NCI-H1105 treated with DMSO at 0.1 percent for 48 hours (cell line): ENCODE data around the gene SFXN3.

Experiments used
- DNase-seq: peaks from one replicate; lab custom pipeline; 2025; lab: John Stamatoyannopoulos, UW

Gene SFXN3

DNA sequence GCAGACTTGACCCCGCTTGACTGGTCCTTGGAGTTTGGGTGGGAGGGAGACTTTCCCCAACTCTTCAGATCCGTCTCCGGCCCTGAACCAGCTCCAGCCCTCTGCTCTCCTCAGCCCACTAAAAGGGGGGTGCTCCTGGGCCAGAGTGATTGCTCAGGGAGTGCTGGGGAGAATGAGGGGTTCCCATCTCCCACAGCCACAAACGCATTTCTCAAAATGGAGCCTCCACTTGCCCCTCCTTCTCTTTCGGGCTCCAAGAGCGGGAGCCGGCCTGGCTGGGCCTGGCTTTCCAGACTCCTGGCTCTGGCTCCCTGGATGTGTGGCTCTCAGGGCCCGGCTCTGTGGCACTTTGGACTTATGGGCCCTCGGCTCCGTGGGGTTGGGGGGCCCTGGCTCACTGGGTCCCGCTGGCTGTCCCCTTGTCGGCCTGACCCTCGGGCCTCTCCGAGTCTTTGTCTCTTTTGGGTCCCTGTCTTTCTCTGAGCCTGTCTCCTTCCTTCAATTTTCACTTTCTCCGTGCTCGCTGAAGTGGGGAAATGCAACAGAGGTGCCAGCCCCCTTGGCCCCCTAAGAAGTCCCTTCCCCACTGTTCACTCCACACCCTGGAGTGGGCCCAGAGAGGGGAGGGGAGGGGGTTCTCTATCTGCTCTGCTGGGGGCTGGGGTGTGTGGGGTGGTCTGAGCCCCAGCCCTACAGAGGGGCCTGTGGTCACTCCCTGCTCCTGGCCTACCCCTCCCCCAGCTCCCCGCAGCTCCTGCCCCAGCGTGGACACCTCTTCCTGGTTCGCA is 30.7 kb upstream of the SFXN3 start:
- peak; percentile 3 for DNase-seq

DNA sequence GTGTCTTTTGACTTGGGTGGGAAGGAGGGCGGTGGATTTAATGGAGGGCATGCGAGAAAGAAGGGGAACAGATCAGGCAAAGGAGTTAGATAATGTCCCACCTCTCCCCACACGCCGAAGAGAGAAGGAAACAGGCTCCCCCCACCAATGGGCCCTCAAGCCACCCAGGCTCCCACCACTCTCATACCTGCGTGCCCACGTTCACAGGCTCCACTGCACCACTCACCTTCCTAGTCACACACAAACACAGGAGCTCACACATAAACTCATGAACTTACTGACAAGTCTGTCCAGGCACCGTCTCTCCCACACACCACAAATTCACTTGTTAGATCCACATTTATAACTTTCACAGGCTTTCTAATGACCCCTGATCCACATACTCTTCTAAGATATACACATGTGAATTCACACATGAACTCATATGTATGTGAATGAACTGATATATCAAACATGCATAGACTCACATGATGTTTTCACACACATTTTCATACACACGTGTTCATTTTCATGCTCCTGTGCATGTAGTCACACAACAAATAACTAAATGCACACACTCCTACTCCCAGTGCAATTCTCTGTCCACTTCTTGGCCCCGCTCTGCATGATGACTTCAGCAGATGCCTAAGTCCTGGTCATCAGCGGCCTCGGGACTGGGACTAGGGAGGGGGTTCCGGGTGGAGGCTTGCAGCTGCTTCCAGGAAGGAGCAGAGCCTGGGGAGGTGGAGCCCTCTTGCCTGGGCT is 29.9 kb upstream of the SFXN3 start:
- DNase-seq: no peak

DNA sequence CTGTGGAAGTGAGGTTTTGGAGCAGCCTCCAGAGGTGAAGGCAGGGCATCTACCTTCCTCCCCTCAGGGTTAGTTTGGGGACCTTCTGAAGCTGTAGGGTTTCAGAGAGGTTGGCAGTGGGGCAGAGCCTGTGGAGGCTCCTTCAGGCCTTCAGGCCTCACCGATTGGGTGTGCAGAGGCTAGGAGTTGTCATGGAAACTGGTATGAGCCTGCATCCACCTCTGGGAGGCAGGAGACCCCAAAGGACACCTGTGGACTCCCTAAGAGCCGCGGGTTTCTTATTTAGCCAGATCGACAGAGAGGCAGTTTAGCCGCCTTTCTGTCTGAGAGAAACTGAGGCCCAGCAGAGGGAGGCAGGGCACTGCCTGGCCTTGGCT is 29.4 kb upstream of the SFXN3 start:
- DNase-seq: no peak

DNA sequence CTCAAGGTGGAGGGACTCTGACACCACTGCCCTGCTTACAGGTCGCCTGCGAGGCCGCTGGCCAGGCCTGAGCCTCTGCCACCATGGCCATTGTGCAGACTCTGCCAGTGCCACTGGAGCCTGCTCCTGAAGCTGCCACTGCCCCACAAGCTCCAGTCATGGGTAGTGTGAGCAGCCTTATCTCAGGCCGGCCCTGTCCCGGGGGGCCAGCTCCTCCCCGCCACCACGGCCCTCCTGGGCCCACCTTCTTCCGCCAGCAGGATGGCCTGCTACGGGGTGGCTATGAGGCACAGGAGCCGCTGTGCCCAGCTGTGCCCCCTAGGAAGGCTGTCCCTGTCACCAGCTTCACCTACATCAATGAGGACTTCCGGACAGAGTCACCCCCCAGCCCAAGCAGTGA is 28.6 kb upstream of the SFXN3 start:
- DNase-seq: no peak

DNA sequence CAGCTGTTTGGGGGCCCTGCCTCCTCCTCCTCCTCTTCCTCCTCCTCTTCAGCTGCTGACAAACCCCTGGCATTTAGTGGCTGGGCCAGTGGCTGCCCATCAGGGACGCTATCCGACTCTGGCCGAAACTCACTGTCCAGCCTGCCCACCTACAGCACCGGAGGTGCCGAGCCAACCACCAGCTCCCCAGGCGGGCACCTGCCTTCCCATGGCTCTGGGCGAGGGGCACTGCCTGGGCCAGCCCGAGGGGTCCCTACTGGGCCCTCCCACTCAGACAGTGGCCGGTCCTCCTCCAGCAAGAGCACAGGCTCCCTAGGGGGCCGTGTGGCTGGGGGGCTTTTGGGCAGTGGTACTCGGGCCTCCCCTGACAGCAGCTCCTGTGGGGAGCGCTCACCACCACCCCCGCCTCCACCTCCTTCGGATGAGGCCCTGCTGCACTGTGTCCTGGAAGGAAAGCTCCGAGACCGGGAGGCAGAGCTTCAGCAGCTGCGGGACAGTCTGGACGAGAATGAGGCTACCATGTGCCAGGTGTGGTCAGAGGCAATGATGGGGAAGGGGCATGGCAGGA is 27.3 kb upstream of the SFXN3 start:
- no peak for DNase-seq

DNA sequence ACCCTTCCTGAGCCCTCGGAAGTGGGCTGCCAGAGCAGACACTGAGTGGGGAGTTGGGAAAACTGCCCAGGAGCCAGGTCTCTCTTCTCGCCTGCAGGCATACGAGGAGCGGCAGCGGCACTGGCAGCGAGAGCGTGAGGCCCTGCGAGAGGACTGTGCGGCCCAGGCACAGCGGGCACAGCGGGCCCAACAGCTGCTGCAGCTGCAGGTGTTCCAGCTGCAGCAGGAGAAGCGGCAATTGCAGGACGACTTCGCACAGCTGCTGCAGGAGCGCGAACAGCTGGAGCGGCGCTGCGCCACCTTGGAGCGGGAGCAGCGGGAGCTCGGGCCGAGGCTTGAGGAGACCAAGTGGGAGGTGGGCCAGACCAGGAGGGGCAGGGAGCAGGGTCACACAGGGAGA is 25.7 kb upstream of the SFXN3 start:
- DNase-seq: no peak

DNA sequence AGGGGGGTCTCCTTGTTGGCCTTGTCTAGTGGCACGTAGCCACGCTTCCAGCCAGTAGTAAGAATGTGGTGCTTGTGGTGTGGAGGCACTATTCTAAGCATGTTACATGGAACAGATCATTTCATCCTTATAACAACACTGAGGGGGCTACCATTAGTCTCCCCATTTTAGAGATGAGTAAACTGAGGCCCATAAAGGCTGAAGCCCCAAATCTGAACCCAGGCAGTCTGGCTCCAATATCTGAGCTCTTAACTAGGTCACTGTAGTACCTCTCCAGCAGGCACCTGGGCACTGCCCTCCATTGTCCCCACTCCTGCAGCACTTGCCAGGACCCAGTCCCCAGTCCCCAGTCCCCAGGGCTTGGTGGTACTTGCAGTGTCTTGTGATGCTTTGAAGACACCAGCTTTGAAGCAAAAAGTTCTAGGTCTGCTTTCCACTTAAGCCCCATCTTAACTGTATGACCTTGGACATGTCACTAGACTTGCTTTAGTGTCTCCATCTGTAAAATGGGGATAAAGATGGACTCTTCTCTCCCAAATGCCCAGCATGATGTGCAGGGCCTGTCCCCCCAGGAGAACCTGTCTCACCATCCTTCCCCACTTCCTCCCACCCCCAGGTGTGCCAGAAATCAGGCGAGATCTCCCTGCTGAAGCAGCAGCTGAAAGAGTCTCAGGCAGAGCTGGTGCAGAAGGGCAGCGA is 25.0 kb upstream of the SFXN3 start:
- DNase-seq: no peak

DNA sequence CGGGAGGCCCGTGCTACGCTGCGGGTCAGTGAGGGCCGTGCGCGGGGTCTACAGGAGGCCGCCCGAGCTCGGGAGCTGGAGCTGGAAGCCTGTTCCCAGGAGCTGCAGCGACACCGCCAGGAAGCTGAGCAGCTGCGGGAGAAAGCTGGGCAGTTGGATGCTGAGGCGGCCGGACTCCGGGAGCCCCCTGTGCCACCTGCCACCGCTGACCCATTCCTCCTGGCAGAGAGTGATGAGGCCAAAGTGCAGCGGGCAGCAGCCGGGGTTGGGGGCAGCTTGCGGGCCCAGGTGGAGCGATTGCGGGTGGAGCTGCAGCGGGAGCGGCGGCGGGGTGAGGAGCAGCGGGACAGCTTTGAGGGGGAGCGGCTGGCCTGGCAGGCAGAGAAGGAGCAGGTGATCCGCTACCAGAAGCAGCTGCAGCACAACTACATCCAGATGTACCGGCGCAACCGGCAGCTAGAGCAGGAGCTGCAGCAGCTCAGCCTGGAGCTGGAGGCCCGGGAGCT is 24.4 kb upstream of the SFXN3 start:
- DNase-seq: no peak

DNA sequence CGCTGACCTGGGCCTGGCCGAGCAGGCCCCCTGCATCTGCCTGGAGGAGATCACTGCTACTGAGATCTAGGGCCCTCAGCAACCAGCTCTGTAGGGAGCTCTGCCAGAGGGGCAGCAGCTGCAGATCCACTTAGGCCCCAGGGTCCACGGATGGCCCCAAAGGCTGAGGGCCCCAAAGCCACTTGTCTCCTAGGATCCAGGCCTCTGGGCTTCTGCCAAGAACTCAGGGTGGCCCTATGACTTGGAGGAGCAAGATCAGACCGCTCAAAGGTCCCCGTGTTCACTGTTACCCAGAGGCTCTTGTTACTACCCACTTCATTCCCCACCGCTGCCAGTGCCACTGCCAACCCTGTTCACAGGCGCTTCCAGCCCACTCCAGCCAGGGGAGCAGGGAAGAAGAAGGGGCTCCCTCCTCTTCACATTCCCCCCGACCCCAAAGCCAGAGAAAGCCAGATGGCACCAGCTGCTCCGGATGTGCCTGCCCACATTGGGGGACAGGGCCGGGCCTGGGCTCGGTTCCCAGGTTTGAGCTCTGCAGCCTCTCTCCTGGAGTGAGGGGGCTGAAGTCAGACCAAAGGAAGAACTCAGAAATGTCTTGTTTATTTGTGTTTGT is 23.8 kb upstream of the SFXN3 start:
- DNase-seq: no peak

DNA sequence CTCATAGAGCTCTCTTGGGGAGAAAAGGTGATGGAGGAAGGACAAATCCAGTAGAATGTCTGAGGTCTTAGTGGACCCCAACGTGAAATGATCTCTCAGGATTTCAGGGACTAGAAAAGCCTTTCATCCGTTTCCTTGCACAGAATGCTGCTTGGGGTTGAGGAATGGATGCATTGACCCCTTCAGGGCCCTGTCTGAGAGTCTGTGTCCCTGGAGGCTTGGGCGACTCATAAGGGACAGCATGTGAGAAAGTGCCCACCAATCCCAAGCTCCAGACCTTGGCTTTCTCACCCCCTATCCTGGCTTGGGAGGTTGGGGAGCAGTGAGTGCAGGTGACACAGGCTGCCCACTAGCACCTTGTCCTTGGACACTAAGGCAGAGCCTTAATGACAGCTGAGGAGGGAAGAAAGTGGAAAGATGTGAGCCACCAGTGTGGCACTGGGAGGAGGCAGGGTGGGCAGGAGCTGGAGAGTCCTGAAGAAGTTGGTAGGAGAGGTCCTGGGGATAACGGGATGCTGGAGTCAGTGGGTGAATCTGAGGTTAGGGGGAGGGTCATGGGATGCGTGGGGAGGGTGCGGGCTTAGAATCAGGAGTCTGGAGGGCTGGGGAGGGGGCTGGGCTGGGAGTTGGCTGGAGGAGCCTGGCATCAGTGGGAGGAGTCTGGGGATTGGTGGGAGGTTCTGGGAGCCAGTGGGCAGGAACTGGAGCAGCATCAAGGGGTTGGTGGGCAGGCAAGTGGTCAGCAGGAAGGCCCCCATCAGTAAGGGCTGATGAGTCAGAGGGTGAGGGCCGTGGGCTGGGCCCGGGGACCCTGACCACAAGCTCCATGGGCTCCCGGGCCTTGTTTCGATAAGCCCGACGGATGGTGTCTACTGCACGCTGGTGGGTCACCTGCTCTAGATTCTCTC is 22.9 kb upstream of the SFXN3 start:
- DNase-seq: no peak

DNA sequence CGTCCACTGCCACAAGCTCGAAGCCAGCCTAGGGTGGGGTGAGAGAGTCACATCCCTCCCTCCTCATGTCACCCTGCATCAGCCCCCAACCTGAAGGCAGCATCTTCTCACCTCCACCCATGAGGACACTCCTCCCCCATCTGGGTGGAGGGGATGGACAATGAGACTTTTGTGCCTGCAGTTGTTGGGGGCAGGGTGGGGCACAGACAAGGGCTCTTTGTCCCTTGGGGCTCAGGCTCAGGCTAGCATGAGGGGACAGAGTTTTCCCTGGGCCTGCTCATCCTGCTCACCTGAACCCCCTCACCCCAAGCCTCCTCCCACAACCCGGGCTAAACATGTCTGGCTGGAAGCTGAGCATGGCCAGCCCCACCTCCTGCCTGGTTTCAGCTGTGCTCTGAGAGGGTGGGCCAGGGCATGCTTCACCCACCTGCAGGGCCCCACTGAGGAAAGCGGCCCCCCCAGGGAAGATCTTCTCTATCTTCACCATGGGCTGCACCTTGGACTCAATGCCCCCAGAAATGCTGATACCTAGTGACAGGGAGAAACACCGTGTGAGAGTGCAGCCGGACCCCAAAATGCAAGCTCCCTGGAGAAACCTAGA is 22.1 kb upstream of the SFXN3 start:
- DNase-seq: no peak

DNA sequence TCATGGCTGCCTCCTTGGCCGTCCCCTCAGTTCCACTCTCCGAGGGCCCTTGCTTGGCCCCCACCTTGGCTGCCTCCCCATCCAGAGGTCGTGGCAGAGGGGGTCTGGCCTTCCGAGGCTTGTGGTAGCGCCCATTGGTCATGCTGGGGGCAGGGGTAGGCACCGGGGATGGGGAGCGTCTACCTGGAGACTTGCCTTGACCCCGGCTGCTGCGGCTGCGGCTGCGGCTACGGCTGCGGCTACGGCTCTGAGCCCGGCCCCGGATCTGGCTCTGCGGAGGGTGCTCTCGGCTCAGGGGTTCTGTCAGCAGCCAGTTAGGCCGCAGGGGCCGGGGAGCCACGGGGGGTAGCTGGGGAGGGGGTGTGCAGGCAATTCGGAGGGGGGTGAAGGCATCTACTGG is 20.7 kb upstream of the SFXN3 start:
- DNase-seq: no peak

DNA sequence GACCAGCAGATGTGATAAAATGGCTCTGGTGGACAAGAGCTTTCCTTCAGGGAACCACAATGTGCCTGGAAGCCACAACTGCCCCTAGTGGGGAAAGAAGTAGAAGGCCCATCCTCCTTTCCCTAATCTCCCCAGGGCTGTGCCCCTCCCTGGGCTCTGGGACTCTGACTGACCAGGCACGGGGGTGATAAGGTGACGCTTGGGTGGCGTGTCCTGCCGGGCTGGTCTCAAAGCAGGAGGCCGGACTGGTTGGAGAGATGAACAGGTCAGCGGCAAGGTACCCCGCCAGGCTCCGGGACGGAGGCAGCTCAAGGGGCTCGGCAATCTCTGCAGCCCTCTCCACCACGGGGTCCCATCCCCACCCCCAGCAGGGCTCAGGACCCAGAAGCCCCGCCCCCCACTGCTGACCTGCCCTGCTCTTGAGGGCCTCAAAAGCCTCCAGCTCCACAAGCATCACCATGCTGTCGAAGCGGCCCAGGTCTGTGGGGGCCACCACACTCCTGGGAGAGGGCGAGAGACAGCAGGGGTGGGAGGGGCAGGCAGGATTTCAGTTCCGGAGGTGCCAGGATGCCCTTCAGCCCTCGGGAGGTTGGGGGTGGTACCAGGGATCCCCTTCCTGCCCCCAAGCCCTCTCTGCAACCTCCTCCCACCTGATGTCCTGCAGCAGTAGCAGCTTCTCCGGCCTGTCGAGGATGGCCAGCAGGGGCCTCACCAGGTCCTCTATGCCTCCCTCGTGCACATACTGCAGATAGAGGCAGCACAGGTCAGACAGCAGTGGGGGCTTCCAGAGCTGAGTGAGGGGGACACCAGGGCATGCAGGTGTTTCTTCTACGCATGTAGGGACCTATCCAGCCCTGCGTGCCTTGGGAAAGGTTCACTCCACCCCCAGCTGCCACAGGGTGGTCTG is 19.3 kb upstream of the SFXN3 start:
- DNase-seq: no peak

DNA sequence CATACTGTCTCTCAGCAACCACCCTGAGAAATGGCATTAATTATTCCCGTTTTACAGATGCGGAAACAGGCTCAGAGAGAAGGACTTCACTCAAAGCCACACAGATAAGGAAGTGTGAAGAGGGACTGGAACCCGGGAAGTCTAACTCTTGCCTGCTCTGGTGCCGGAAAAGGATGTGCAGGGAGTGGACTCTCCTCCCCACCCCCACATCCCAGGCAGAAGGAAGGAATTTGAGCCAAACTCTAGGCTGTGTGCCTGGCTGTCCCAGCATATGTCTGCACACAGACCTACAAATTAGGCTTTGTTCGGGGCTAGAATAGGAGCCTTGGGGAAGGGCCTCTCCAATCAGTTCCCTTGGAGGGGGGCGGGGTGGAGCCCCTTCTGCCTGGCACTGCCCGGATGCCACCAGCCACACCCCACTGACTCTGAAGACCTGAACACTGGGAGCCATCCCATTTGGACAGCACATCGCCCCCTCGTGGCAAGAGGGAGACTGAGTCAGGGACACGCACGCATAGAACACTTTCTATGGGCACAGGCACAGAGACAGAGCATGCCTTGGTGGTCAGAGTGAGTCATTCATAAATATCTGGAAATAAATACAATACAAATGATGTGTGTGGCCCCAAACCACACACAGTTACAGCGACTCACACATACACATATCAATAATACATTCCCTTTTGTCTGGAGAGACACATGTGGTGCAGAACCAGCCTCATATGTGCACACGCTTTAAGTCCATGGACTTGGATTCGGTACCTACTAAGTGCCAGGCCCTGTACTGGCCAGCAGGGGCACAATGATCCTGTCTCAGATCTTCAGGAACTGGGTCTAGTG is 18.3 kb upstream of the SFXN3 start:
- peak; percentile 46 for DNase-seq

DNA sequence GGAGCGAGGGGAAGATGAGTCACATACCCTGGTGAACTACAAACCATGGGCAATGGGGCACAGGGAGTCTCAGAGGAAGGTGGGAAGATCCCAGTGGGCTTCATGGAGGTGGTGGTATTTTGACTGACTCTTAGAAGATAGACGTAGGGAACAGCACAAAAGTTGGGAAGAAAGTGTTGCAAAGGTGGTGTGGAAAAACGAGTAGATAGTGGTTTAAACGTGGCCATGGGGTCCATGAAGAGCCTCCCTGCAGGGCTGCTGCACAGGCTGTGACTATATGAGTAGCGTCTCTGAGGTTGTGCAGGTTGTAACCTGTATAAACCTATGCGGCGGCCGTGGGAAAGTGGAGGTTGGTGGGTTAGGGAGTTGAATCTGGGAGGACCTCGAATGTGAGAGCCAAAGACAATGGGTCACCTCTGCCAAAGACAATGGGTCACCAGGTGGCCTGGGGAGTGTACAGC is 17.6 kb upstream of the SFXN3 start:
- no peak for DNase-seq

DNA sequence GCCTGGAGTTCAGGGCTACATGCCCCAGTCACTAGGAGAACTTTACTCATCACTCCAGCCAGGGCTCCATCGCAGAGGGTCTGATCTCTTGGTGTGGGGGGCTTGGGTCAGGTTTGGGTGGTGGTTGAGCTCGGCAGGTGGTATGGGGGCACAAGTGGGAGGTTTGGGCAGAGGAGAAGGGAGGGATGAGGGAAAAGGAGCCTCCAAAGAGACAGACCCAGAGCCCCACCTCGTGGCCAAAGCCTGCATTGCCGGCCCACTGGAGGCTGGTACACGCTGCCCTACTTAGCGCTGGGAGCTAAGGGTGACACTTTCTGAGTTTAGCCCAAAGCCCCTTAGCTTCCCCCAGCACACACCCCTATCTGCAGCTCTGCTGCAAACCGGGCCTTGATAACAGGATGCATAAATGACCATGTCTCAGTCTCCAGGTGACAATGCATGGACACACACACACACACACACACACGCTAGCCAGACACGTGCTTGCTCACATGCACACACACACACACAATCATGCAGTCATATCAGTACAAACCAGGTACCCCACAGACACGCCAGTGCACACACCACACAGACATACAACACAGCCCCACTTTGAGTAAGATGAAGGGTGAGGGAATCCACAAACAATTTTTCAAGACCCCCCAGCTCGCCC is 16.7 kb upstream of the SFXN3 start:
- DNase-seq: peak; percentile 31

DNA sequence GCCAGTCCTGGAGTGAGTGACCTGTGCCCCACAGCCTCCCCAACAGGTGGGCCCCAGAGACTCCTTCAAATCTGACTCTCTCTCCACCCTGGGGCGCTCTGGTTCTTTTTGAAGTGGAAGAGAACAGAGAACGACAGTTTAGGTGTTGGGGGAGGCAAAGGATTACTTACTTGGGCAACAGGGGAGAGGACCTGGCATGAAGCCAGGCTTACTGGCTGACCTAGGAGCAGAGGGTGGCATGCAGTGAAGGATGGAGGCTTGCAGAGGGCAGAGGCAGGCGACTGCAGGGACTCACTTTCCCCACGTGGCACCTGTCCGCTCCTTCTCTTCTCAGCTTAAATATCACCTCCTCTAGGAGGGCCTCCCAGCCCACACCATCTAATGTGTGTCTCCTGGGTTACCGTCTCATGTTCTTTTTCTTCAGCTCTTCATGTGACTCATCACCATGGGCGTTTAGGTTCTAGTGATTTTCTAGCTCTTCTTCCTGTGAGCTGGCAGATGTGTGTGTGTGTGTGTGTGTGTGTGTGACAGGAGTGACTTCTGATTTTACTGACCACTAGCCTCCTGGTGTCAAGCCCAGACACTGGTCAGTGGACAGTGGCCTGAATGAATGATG is 16.0 kb upstream of the SFXN3 start:
- no peak for DNase-seq

DNA sequence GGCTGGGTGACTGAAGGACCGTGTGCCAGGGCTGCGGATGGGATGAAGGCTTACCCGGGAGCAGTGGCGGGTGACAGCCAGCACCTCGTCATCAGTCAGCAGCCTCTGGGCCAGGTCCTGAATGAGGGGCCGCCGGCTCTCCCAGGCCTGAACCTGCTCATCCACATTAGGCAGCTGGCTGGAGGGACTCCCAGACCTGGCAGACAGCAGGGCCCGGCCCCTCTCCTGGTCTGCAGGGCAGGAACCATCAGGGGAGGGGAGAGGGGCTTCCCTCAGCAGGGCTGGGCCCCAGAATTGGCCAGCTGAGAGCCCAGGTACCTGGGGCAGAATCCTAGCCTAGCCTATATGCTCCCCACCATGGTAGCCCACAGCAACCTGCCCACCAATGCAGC is 15.5 kb upstream of the SFXN3 start:
- DNase-seq: no peak
